HCT116 (cell line): Measurements from ENCODE around the gene TAS2R60. TPM values are rescaled to one million over a fixed set of nuclear protein-coding genes. Genes with fewer than 3 reads are reported as not detected.
"Not testable (repeated sequence)": the region's sequence is repeated elsewhere in the genome, so short reads cannot be mapped to it uniquely, and the experiment has no call there.

ENCODE experiments used
- ATAC-seq: fragments of 200-7000 bp; cut with Tn5 transposase; 2 replicates; pipeline ENCODE4 v1.9.1; 2020; ENCODE audit warnings: mild to moderate bottlenecking, moderate library complexity
- BruUV-seq: library from RNA; stranded (reverse); fragments of 400-500 nt; replicated peaks from 2 replicates; lab custom pipeline; 2021; lab: Mats Ljungman, UMichigan
- CTCF ChIA-PET: fragments of 300-600 bp; sonication (Branson Sonifier 250); formaldehyde crosslinking; loops from one replicate; lab custom pipeline; 2021; ENCODE audit warnings: antibody characterized with exemption; lab: Charles Lee
- POLR2A ChIA-PET: fragments of 300-600, 350-600 bp; sonication (Branson Sonifier 250); formaldehyde crosslinking; loops from one replicate; lab custom pipeline; 2021; ENCODE audit warnings: antibody characterized with exemption; lab: Charles Lee
- RAD21 ChIA-PET, 2 experiments: fragments of 300-600 bp; sonication (Branson Sonifier 250); formaldehyde crosslinking; loops; one replicate each; lab custom pipeline; 2023; ENCODE audit warnings: low total read pairs in 2 of 2; ENCODE audit not compliant: uncharacterized antibody in 2 of 2, unreplicated experiment in 2 of 2, low non-redundant PET in 1 of 2; lab: Charles Lee
- DNase-seq: peaks from one replicate; pipeline ENCODE4 v3.0.0-alpha.2; 2010; ENCODE audit warnings: low read depth, low spot score
- H2AFZ ChIP-seq: fragments of 200-600 bp; shearing (Covaris generic), sonication (generic); 2 replicates; pipeline ENCODE4 v1.6.1; 2017; ENCODE audit warnings: low read depth, mixed run types, mixed read lengths, antibody characterized with exemption, low read length; ENCODE audit not compliant: poor library complexity, severe bottlenecking
- H3K27ac ChIP-seq: 2 replicates; pipeline ENCODE4 v1.5.1; 2012; ENCODE audit warnings: low read depth, low read length
- H3K27me3 ChIP-seq: fragments of 200-600 bp; sonication (generic); 2 replicates; pipeline ENCODE4 v1.6.1; 2016; ENCODE audit warnings: mixed run types, low read length, mixed read lengths; ENCODE audit not compliant: insufficient read depth
- H3K36me3 ChIP-seq, 2 experiments: fragments of 200-500 bp in 1 of 2; fragments of 200-600 bp in 1 of 2; sonication (Bioruptor generic) in 1 of 2; sonication (generic) in 1 of 2; 2 replicates each; pipeline versions ENCODE4 v1.5.1 to v1.6.1; 2014 to 2016; ENCODE audit warnings: low read length in 2 of 2, inconsistent platforms in 1 of 2, mixed read lengths in 1 of 2, mixed run types in 1 of 2; ENCODE audit not compliant: insufficient read depth in 2 of 2, control insufficient read depth in 1 of 2
- H3K4me1 ChIP-seq, 2 experiments: fragments of 200-600 bp in 1 of 2; sonication (generic) in 1 of 2; 2 replicates each; pipeline versions ENCODE4 v1.5.1 to v1.6.1; 2012 to 2017; ENCODE audit warnings: low read length in 2 of 2, inconsistent platforms in 1 of 2, mild to moderate bottlenecking in 1 of 2, mixed read lengths in 1 of 2, mixed run types in 1 of 2, moderate library complexity in 1 of 2; ENCODE audit not compliant: insufficient read depth in 2 of 2, control insufficient read depth in 1 of 2
- H3K4me2 ChIP-seq: fragments of 200-600 bp; sonication (generic); 2 replicates; pipeline ENCODE4 v1.6.1; 2017; ENCODE audit warnings: mixed run types, low read length, mixed read lengths
- H3K4me3 ChIP-seq, 2 experiments: fragments of 200-600 bp in 1 of 2; sonication (generic) in 1 of 2; replicated peaks in 1 of 2; 2 replicates each; pipeline ENCODE4 v1.5.1; 2011 to 2016; ENCODE audit warnings: low read length in 2 of 2, control low read depth in 1 of 2, low read depth in 1 of 2, mild to moderate bottlenecking in 1 of 2, mixed read lengths in 1 of 2, mixed run types in 1 of 2
- H3K79me2 ChIP-seq: fragments of 200-600 bp; sonication (generic); 2 replicates; pipeline ENCODE4 v1.6.1; 2017; ENCODE audit warnings: mild to moderate bottlenecking, mixed run types, low read length, moderate library complexity, mixed read lengths; ENCODE audit not compliant: insufficient read depth
- H3K9ac ChIP-seq: fragments of 200-600 bp; sonication (generic); 2 replicates; pipeline ENCODE4 v1.6.1; 2016; ENCODE audit warnings: low read length, mixed read lengths
- H3K9me2 ChIP-seq: fragments of 200-600 bp; sonication (generic), shearing (Covaris generic); 2 replicates; pipeline ENCODE4 v1.6.1; 2017; ENCODE audit warnings: mixed run types, mild to moderate bottlenecking, moderate library complexity; ENCODE audit not compliant: insufficient read depth
- H3K9me3 ChIP-seq, 2 experiments: fragments of 200-500 bp in 1 of 2; fragments of 200-600 bp in 1 of 2; sonication (Bioruptor generic) in 1 of 2; sonication (generic) in 1 of 2; 2 replicates each; pipeline ENCODE4 v1.6.1; 2014 to 2017; ENCODE audit warnings: low read length in 2 of 2, mixed read lengths in 2 of 2, inconsistent platforms in 1 of 2, low read depth in 1 of 2, mild to moderate bottlenecking in 1 of 2, mixed run types in 1 of 2, moderate library complexity in 1 of 2; ENCODE audit not compliant: control insufficient read depth in 1 of 2, insufficient read depth in 1 of 2
- H4K20me1 ChIP-seq: fragments of 200-600 bp; sonication (generic), shearing (Covaris generic); 2 replicates; pipeline ENCODE4 v1.6.1; 2017; ENCODE audit warnings: mixed run types, mild to moderate bottlenecking, moderate library complexity; ENCODE audit not compliant: insufficient read depth
- CBX3 ChIP-seq: IDR thresholded peaks from 2 replicates; pipeline ENCODE4 v1.6.1; 2012; ENCODE audit warnings: low read depth
- EGR1 ChIP-seq: IDR thresholded peaks from 2 replicates; pipeline ENCODE4 v1.6.1; 2012; ENCODE audit warnings: low read depth
- ELF1 ChIP-seq: IDR thresholded peaks from 2 replicates; pipeline ENCODE4 v1.6.1; 2012; ENCODE audit warnings: low read depth, borderline replicate concordance
- EZH2 ChIP-seq: fragments of 200-600 bp; sonication (generic); IDR thresholded peaks from 2 replicates; pipeline ENCODE4 v1.6.1; 2017; ENCODE audit warnings: antibody characterized with exemption, mixed run types
- EZH2phosphoT487 ChIP-seq: fragments of 200-600 bp; IDR thresholded peaks from 2 replicates; pipeline ENCODE4 v1.6.1; 2018; ENCODE audit warnings: antibody characterized with exemption, borderline replicate concordance
- FOSL1 ChIP-seq: IDR thresholded peaks from 2 replicates; pipeline ENCODE4 v1.6.1; 2012; ENCODE audit warnings: low read depth
- POLR2A ChIP-seq: IDR thresholded peaks from 2 replicates; pipeline ENCODE4 v1.7.0; 2011; ENCODE audit warnings: borderline replicate concordance; ENCODE audit not compliant: insufficient read depth, insufficient read length; ENCODE audit errors: extremely low read depth
- POLR2AphosphoS5 ChIP-seq: IDR thresholded peaks from 2 replicates; pipeline ENCODE4 v1.6.1; 2011; ENCODE audit warnings: mild to moderate bottlenecking, low read depth, low read length, moderate library complexity
- REST ChIP-seq: IDR thresholded peaks from 2 replicates; pipeline ENCODE4 v1.6.1; 2012; ENCODE audit warnings: low read depth
- SP1 ChIP-seq: IDR thresholded peaks from 2 replicates; pipeline ENCODE4 v1.6.1; 2012; ENCODE audit warnings: low read depth
- SRF ChIP-seq: IDR thresholded peaks from 2 replicates; pipeline ENCODE4 v1.6.1; 2012; ENCODE audit warnings: low read depth
- YY1 ChIP-seq: IDR thresholded peaks from 2 replicates; pipeline ENCODE4 v1.6.1; 2011; ENCODE audit warnings: low read length, low read depth, moderate library complexity, mild to moderate bottlenecking; ENCODE audit not compliant: insufficient replicate concordance; ENCODE audit errors: extremely low read depth
- ZNF274 ChIP-seq: fragments of 200-500 bp; sonication (Bioruptor generic); IDR thresholded peaks from 2 replicates; pipeline ENCODE4 v1.6.1; 2014; ENCODE audit warnings: mild to moderate bottlenecking, low read depth, low read length, inconsistent platforms
- intact Hi-C: fragments of 100-400 bp; cut with micrococcal nuclease; formaldehyde crosslinking; loops from 2 replicates; pipeline ENCODE4 v1.10.0; 2022
- total RNA-seq: library from RNA; stranded (reverse); gene quantifications from one replicate; pipeline ENCODE4 v1.2.1, GENCODE V29; 2021; ENCODE audit not compliant: unreplicated experiment

The TAS2R60 gene
- total RNA-seq, 1 experiment from 2014 or later, result not detected

- no peaks in the 10 kb centered on the region for H3K4me1 ChIP-seq
- no peak overlapping the region for H3K4me2 ChIP-seq
- H3K9ac ChIP-seq, result no peak overlapping the region
- no peaks in the 10 kb centered on the region for H3K36me3 ChIP-seq
- TF ChIP-seq SRF (no peak), YY1 (no peak), ELF1 (no peak), POLR2A (no peak), EZH2 (no peak), EGR1 (no peak), CBX3 (no peak), POLR2AphosphoS5 (no peak), REST (no peak), SP1 (no peak), ZNF274 (no peak), FOSL1 (no peak), EZH2phosphoT487 (no peak)
- no peaks in the 10 kb centered on the region for H4K20me1 ChIP-seq
- ATAC-seq, result no peak
- no peaks in the 10 kb centered on the region for H3K9me2 ChIP-seq
- ChIA-PET CTCF (no interaction called here), POLR2A (no interaction called here), RAD21 (no interaction called here)
- H2AFZ ChIP-seq, result no peak overlapping the region
- no peaks in the 10 kb centered on the region for H3K79me2 ChIP-seq
- no peaks in the 10 kb centered on the region for H3K27me3 ChIP-seq
- no peak overlapping the region for H3K4me3 ChIP-seq
- no TSS peak for BruUV-seq
- intact Hi-C loops, result no loop called here
- no peak for DNase-seq
- H3K27ac ChIP-seq, result no peak overlapping the region
- H3K9me3 ChIP-seq, result no peaks in the 10 kb centered on the region
Measured at GRCh38 chr7:143422033-143422432, 21.2 kb upstream of the TAS2R60 start.

DNA sequence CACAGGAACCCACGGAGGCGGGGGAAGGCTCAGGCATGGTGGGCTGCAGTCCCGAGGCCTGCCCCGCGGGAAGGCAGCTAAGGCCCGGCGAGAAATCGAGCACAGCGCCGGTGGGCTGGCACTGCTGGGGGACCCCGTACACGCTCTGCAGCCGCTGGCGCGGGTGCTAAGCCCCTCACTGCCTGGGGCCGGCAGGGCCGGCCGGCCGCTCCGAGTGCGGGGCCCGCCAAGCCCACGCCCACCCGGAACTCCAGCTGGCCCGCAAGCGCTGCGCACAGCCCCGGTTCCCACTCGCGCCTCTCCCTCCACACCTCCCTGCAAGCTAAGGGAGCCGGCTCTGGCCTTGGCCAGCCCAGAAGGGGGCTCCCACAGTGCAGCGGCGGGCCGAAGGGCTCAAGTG lies 18.8 kb upstream of the TAS2R60 start:
- H3K9me3 ChIP-seq, H3K9ac ChIP-seq, H3K27me3 ChIP-seq, H3K27ac ChIP-seq, CTCF ChIA-PET, ATAC-seq, H3K9me2 ChIP-seq, RAD21 ChIA-PET, H4K20me1 ChIP-seq, intact Hi-C loops, H3K4me2 ChIP-seq, DNase-seq, H2AFZ ChIP-seq, BruUV-seq, H3K79me2 ChIP-seq, POLR2A ChIA-PET, H3K36me3 ChIP-seq, H3K4me1 ChIP-seq, H3K4me3 ChIP-seq: not testable (repeated sequence)
